Activated CD8-positive, alpha-beta memory T cell treated with anti-CD3 and anti-CD28 coated beads, Interleukin-2, amount 50 U/mL, for 24 hours (primary cell): ENCODE results near the gene LOC101059915.

Source experiments
- DNase-seq: peaks from one replicate; pipeline ENCODE4 v3.0.0-alpha.2; 2020; ENCODE audit errors: extremely low read depth

The LOC101059915 gene

DNA sequence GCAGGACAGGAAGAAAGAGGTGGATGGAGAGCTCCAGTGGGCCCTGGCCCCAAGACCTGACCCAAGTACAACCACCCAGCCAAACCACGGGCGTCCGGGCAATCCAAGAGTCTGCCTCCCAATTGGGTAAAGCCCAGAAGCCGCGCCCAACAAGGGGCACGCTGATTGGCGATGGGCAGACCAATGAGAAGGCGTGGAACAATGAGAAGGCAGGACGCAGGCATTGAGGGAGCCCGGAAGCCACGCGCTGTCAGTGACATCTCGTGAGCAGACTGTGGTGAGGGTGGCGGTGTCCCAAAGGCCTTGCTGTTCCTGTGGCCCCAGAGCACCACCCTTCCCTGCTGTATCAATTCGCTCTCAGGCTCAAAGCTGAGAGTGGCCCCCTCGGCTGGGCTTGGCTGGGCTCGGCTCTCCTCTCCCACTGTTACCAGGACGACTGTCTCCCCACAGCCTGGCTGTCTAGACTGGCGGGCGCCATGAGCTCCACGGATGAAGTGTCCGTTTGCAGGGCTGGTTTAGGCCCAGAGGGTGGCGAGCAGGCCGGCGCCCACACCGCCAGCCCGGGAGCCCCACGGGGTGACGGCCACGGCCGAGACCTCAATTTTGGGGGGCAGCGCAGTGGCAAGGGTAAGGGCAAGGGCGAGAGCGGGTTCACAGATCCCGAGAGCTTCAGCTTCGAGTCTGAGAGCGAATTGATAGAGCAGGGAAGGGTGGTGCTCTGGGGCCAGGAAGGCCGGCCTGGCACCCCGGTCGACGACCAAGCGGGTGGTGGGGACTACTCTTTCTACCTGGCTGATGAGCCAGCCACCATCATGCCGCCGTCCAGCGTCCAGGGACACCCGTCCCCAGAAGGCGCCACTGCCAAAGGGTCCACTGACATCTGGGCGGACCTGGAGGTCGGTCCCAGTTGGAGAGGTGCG lies at the start of gene LOC101059915:
Gene LOC101059915, plus strand, starts transcription at position 219 of the 920 bp plus-strand sequence.
- no peak for DNase-seq

DNA sequence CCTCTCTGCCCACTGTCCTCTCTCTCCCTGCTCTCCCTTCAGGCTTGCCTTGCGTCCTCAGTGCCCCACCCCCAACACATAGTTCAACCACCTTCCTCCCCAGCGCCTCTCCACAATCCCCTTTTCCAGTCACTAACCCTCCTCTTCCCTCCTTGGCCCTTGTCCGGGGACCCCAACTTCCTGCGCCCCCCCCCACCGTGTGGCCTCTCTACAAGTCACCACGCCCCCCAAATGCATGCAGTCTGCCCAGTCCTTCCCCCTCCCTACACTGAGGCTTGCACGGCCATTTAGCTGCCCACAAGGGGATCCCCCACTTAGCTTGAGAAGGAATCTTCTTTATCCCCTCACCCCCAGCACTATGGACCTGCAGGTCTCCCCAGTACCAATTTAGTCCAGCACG lies 49.6 kb upstream of the LOC101059915 start:
- no peak for DNase-seq

GRCh38 chrX:71618303-71618721 lies 49.0 kb upstream of the LOC101059915 start, which contains the start of gene CXCR3:
CXCR3 (minus strand) TSS chrX:71618511; CDS start chrX:71618449, 62 bp downstream.
- DNase-seq: peak; percentile 50

GRCh38 chrX:71618787-71619186 lies 48.6 kb upstream of the LOC101059915 start:
- no peak for DNase-seq

- DNase-seq: peak; percentile 48
Observed at GRCh38 chrX:71619193-71619592, 48.2 kb upstream of the LOC101059915 start.

- no peak for DNase-seq
Observed at GRCh38 chrX:71619986-71620385, 47.4 kb upstream of the LOC101059915 start.

DNA sequence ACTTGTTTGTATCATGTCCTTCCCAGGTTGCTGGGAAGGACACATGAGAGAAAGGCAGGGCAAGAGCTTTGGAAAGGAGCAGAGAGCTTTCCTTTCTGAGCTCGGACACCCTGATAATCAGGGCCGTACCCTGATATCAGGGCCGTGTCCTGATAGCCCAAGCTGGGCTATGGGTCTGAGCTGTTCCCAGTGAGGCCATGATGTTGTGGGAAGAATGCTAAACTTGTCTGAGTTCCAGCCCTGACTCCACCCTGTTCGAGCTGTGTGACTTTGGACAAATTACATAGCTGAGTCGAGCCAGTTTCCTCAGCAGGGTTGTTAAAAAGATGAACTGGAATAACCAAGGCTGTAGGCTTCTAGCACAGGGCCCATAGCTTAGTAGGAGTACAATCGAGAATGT lies 45.7 kb upstream of the LOC101059915 start:
- no peak for DNase-seq

DNA sequence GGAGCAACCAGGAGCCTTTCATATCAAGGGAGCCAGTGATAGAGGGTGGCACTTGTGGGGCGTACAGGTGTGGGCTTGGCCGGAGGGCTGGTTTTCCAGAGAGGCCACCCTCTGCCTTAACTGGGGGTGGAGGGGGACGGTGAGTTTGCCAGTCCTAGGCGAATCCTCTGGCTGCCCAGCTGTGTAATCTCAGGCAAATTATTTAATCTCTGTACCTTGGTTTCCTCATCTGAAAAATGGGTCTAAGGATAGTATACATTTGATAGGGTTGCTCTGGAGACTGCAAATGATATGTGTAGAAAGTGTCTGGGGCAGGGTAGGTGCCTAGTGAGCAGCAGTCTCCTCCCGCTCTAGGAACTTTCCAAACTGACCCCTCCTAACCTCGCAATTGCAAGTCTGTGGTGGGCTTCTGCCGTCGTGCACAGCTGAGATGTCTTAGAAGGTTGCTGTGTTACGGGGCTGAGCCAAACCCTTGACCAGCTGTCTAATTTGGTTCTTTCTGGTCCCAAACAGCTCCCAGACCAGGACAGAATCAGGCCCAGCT lies 45.2 kb upstream of the LOC101059915 start:
- no peak for DNase-seq

DNA sequence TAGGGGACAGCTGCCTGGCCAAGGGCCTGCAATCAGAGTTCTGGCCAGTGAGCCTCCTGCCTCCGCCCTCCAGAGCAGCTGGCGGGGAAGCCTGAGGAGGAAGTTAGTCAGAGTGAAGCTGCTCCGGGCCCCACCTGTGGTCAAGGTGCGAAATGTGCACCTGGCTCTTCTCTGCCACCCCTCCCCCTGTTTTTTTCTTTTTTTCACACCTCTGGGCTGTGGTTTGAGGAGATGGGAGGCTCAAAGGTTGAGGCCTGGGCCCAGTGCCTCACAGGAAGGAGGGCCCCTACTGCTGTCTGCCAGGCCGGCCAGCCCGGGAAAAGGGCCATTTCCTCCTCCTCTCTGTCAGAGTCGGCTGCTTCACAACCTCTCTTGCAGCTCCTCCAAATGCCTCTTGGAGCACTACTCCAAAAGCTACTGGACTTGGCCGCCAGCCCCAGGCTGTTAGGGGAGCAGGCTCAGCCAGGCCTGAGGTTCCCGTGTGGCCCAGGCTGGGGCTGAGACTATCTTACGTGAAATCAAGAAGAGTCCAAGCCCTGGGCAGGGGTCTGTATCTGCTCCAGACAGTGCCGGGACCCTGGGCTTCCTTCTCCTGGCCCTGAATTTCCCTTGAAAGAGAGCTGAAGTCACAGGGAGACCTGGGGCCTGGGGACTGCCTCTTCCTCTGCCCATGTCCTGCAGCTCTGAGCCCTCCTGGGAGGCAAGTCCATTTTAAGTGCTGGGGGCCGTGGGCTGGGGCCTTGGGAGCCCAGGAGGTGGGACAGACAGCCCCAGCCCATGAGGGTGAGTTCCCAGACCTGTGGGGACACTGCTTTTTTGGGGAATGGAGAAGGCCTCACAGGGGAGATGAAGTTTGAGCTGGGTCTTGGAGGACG lies 44.5 kb upstream of the LOC101059915 start:
- DNase-seq: peak; percentile 34

- no peak for DNase-seq
Observed at GRCh38 chrX:71623714-71624113, 43.6 kb upstream of the LOC101059915 start.

DNA sequence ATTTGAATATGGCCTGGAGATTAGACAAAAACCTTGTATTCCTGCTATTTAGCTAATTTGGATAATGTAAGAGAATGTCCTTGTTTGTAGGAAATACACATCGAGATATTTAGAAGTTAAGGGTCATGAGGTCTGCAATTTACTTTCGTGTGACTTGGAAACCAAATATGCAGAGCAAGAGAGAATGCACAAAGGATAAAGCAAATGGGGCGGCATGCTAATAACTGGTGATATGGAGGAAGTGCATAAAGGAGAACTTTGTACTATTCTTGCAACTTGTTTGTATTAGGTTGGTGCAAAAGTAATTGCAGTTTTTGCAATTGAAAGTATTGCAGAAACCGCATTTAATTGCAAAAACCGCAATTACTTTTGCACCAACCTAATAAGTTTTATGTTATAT lies 41.9 kb upstream of the LOC101059915 start:
- no peak for DNase-seq

- no peak for DNase-seq
Observed at GRCh38 chrX:71626576-71626975, 40.8 kb upstream of the LOC101059915 start.

DNA sequence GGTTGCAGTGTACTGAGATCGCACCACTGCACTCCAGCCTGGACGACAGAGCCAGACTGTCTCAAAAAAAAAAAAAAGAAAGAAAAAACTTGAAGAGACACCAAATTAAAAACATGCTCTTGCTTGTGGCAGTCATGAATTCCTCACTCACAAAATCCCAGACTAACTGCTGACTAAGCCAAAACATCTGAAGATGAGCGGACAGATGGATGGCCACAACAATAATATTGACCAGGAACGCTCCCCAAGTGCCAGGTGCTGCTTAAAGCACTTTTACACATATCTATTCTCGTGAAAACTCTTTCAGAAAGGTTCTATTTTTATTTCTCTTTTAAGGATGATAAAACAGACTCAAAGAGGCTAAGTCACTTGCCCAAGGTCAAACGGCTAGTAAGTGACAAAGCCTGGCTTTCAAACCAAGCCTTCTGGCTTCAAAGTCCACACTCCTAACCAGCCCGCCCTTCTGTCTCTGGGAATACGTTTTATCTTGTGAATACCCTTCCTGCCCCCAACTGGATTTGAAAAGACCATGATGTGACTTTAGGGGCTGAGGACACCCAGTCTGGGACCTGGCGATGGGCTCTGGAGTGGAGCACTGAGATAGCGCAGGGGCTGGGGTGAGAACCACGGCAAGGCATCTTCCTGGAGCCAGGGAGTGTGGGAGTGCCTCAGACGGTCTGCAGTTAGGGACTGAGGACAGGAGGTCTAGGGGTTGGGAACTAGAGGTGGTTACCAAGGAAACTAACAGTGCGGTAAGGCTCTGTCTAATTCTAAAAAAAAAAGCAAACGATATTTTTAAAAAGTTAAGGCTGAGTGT lies 39.5 kb upstream of the LOC101059915 start:
- DNase-seq: no peak

DNA sequence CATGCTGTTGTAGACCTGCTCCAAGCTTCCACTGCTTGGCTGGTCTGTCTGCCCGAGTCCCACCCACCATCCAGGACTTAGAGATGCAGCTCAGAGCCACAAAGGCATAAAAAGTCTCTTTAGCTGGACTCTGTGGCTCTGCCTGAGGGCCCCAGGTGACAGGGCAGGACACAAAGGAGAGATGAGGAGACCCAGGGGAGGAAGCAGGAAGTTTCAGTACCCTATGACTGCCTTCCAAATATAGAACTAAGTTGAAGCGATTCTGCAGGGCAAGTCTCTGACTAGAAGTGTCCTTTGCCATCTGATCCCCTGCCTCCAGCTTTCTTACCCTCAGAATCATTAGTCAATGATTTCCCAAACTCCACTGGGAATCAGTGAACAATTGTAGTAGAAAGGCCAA lies 37.9 kb upstream of the LOC101059915 start:
- DNase-seq: no peak

- no peak for DNase-seq
Observed at GRCh38 chrX:71632923-71633657, 34.3 kb upstream of the LOC101059915 start.

GRCh38 chrX:71634366-71634765 lies 33.0 kb upstream of the LOC101059915 start:
- DNase-seq: no peak

DNA sequence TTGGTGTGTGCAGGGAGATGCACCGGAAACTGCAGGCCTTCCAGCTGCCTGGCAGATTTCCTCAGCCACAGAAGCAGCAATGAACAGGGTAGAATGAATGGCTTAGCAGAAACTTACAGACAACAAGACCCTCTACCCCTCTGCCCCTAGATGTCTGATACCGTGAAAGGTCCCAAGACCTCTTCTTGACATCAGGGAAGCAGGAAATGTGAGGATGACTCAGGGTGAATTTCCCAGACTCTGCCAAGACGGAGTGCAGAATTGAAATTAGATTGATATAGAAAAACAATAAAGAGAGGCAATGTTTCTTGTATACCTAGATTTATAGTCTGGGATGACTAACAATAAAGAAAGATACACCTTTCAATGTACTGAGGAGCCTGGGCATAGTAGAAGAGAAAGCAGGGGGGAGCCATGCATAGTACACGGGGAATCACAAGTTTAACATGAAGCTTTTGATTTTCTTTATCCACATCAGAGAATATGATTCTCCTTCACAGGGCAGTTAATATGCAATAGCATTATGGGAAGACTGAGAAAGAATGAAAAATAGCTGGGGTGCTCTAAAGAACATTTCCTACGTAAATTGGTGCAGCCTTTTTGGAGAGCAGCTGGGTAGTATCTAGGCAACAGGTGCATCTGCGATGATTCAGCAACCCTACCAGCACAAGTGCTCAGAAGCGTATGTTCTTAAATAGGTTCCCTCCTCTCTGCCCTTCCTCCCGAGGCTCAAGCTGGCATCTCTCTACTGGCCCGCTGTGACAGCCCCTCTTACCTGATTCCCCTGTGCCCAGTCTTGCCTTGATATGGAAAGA lies 30.7 kb upstream of the LOC101059915 start:
- DNase-seq: no peak

DNA sequence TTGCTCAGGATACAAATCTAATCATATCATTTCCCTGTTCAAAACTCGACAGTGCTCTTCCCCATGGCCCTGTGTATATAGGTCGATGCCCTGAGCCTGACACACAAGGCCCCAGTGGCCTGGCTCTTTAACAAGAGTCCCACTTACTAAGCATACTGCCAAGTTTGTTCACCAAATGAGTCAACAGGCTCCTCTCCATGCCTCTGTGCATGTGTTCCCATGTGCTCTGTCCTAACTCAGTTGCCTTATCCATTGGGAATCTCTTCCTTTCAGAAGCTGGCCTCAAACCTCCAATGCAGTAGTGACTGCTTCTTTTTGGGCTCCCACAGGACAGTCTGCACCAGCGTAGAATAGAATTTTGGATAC lies 30.1 kb upstream of the LOC101059915 start:
- DNase-seq: no peak

- DNase-seq: no peak
Observed at GRCh38 chrX:71637848-71638247, 29.5 kb upstream of the LOC101059915 start.

DNA sequence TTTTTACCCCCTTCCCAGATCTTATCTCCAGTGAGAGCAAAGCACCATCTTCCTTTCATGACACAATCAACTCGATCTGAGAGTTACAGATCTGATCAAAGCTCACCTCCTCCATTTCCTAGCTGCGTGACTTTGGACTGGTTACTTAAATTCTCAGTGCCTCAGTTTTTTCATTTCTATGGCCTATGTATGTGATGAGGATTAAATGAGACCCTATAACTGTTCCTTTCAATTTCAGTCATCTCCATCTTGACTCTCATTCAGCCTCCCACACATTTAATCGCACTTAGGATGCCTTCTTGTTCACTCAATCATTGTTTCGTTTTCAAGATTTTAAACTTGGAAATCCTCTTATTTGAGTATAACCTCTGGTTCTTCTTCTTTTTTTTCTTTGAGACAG lies 28.9 kb upstream of the LOC101059915 start:
- DNase-seq: no peak
